Omental fat pad (tissue), 4 donors: ENCODE results near the gene SLC22A5. TPM values are rescaled to one million over a fixed set of nuclear protein-coding genes. Genes with fewer than 3 reads are reported as not detected.
A peak's percentile ranks its signal among the peaks of the same experiment; 100 is the strongest.

Source experiments
- ATAC-seq: fragments of 150-250 bp; one replicate; pipeline ENCODE4 v1.9.1; 2016; ENCODE audit warnings: mild to moderate bottlenecking, moderate library complexity; ENCODE audit not compliant: low FRiP score
- DNase-seq: peaks from one replicate; pipeline ENCODE4 v3.0.0-alpha.2; 2019; ENCODE audit warnings: low spot score
- CTCF ChIP-seq, 3 donors: fragments of 450-650 bp; IDR thresholded peaks; one replicate each; pipeline ENCODE4 v1.5.1; 2016 to 2017; ENCODE audit warnings: antibody characterized with exemption in 3 of 3, mild to moderate bottlenecking in 3 of 3, moderate library complexity in 2 of 3
- total RNA-seq, 4 donors: library from RNA; depleted of rRNA; stranded (reverse); fragments of >200 nt; gene quantifications; one replicate each; pipeline ENCODE4 v1.1.0, GENCODE V29; 2016

The SLC22A5 gene
- total RNA-seq, 4 donors from 2014 or later: 7.6 to 38.7 (median 28.6) TPM

DNA sequence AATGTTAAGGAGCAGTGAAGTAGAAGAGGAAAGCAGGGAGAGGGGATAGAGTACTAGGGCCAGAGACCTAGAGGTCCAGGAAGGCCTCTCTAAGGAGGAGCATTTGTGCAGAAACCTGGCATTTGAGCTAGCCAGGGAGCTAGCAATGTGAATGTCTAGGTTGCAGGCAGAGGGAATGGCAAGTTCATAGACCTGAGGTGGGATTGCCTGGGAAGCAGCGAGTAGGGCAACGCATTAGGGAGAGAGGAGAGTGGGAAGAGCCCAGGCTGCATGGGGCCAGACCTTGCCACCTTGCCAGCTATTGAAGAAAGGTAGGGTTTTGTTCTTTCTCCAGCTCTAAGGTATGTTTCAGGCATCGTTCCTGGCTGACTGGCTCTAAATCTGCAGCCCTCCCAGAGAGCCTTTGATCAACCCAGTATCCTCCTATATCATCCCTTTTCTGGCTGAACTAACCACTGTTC is 54.0 kb downstream of the SLC22A5 start:
- no peak for DNase-seq
- no peak for TF ChIP-seq CTCF (IDR thresholded peaks at IDR 0.05)
- no peak for ATAC-seq

GRCh38 chr5:132424167-132424880 is 54.8 kb downstream of the SLC22A5 start:
- ATAC-seq: no peak
- no peak for TF ChIP-seq CTCF (IDR thresholded peaks at IDR 0.05)
- no peak for DNase-seq

DNA sequence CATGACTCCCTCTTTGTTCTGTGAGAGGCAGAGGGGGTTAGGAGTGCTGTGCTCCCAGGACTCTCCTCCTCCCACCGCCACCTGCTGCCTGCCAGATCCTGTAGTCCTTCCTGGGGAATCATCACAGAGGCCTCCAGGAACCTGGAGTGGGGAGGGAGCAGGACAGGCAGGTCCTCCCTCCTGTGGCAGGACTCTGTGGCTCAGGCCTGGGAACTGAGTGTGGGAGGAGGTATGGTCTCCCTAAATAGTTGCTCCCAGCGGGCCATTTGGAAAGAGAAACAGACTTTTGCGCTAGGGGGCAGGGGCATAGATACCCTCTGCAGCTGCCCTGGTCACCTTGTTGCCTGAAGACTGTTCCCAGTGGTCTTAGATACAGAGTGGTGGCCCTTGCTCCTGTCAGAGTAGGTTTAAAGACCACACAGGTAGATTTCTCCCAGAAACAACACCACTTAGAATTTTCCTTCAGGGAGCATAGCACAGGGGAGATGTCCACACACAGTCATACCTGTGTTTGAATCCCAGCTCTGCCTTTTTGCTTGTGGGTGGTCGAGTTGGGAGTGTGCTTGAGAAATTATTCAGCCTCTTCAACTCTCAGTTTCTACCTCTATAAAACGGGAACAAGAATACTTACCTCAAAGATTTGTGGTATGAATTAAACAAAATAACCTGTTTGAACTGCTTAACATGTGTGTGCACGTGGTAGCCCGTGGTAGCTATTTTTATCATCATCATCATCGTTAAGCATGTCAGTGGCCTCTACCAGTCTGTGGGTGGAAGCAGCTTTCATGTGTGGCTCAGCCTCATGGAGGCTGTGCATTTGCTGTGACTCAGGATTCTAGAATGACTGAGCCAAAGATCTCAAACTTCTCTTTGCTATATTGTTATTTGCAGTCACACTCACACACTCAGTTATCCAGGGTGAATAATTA is 55.8 kb downstream of the SLC22A5 start:
- DNase-seq (no peak), ATAC-seq (no peak)
- TF ChIP-seq CTCF (IDR thresholded peaks at IDR 0.05): no peak

DNA sequence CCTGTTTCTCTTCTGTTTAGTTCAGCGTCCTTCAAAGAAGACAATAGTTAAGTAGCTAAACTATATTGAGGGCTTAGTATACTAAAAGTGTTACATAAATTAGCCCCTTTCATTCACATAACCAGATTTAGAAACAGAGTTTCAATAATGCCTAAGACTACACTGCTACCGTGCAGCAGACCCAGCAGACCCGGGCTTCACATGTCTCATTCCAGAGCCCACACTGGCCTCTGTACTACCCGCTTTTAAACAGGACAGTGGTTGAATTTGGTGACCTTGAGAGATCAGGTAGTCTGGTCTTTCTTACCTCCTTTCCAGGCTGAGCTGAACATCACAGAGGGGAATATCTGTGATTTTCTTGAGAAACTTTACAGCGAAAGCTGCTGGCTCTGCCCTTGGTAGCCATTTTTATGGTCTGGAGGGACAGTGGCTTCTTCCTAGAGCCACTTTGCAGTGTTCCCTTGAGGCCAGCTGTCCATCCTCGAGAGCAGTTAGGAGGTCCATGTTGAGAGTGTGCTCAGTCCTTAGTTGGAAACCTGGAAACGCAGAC is 56.5 kb downstream of the SLC22A5 start:
- TF ChIP-seq CTCF (IDR thresholded peaks at IDR 0.05): no peak
- ATAC-seq: no peak
- DNase-seq: no peak

DNA sequence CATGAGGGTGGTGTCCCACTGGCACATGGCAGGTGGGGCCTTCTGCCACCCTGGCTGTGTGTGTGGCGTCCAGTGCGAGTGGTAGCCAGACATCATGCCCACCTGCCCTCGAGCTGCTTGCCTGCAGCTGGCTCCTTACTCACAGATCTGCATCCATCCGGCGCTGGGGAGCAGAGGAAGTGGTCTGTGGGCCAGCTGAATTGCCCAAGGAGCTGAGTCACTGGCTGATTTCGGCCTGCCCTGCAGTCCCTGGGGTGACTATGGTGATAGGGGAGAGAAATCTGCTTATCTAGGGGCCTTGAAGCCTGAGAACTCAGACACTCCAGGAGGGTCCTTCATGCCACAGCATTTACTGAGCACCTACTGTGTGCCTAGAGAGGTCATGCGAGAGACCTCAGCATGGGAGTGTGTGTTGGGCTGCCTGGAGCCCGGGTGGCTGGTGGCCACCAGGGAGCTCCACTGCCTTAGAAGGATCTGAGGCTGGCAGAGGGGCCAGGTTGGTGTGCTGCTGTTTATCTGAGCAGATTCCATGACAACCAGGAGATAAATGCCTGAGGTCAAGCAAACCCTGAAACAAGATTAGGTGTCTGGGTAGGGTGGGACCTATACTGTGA is 57.1 kb downstream of the SLC22A5 start:
- no peak for TF ChIP-seq CTCF (IDR thresholded peaks at IDR 0.05)
- DNase-seq (peak; percentile 74), ATAC-seq (peak; percentile 88)

- TF ChIP-seq CTCF (IDR thresholded peaks at IDR 0.05): no peak
- no peak for DNase-seq
- no peak for ATAC-seq
Observed at GRCh38 chr5:132427281-132428146, 58.0 kb downstream of the SLC22A5 start.
